PC-9 (cell line): ENCODE measurements around the gene DDX49. TPM values are rescaled to one million over a fixed set of nuclear protein-coding genes. Genes with fewer than 3 reads are reported as not detected.

Experiments
- BruUV-seq: library from RNA; stranded (reverse); fragments of 400-500 nt; replicated peaks from 2 replicates; lab custom pipeline; 2021; lab: Mats Ljungman, UMichigan
- CTCF ChIA-PET: fragments of 300-600 bp; sonication (Branson Sonifier 250); formaldehyde crosslinking; loops from one replicate; lab custom pipeline; 2022; ENCODE audit warnings: antibody characterized with exemption; lab: Charles Lee
- POLR2A ChIA-PET: fragments of 300-600 bp; sonication (Branson Sonifier 250); formaldehyde crosslinking; loops from one replicate; lab custom pipeline; 2022; ENCODE audit warnings: antibody characterized with exemption; ENCODE audit not compliant: unreplicated experiment; lab: Charles Lee
- DNase-seq, 2 experiments: peaks; one replicate each; pipeline versions ENCODE4 v3.0.0 to v3.0.0-alpha.2; 2015 to 2022; ENCODE audit warnings: mixed read lengths in 1 of 2
- H2AFZ ChIP-seq: fragments of 200-600 bp; sonication (generic); 2 replicates; pipeline ENCODE4 v1.8.1; 2017; ENCODE audit warnings: antibody characterized with exemption
- H3F3A ChIP-seq: fragments of 200-600 bp; sonication (generic); 2 replicates; pipeline ENCODE4 v1.8.1; 2017; ENCODE audit warnings: antibody characterized with exemption, mild to moderate bottlenecking, low read depth; ENCODE audit not compliant: insufficient read depth
- H3K27ac ChIP-seq: fragments of 200-600 bp; sonication (generic); 2 replicates; pipeline ENCODE4 v1.6.1; 2016; ENCODE audit warnings: mixed run types
- H3K27me3 ChIP-seq: fragments of 200-600 bp; sonication (generic); 2 replicates; pipeline ENCODE4 v1.6.1; 2016; ENCODE audit warnings: low read depth, mixed run types; ENCODE audit not compliant: insufficient read depth
- H3K36me3 ChIP-seq: fragments of 200-600 bp; sonication (generic); 2 replicates; pipeline ENCODE4 v1.6.1; 2016; ENCODE audit warnings: low read depth, mixed run types
- H3K4me1 ChIP-seq: fragments of 200-600 bp; sonication (generic); replicated peaks from 2 replicates; pipeline ENCODE4 v1.6.1; 2016; ENCODE audit warnings: mixed run types; ENCODE audit not compliant: insufficient read depth
- H3K4me2 ChIP-seq: fragments of 200-600 bp; sonication (generic); 2 replicates; pipeline ENCODE4 v1.6.1; 2017; ENCODE audit warnings: mixed run types
- H3K4me3 ChIP-seq: fragments of 200-600 bp; sonication (generic); 2 replicates; pipeline ENCODE4 v1.6.1; 2016; ENCODE audit warnings: mixed run types
- H3K79me2 ChIP-seq: fragments of 200-600 bp; sonication (generic); 2 replicates; pipeline ENCODE4 v1.6.1; 2017; ENCODE audit warnings: low read depth, mixed run types
- H3K9me2 ChIP-seq: fragments of 200-600 bp; sonication (generic); 2 replicates; pipeline ENCODE4 v1.8.1; 2017; ENCODE audit warnings: mild to moderate bottlenecking; ENCODE audit not compliant: insufficient read depth
- H3K9me3 ChIP-seq: fragments of 200-600 bp; sonication (generic); 2 replicates; pipeline ENCODE4 v1.8.1; 2016; ENCODE audit warnings: low read depth; ENCODE audit not compliant: insufficient read depth
- H4K20me1 ChIP-seq: fragments of 200-600 bp; sonication (generic); 2 replicates; pipeline ENCODE4 v1.8.1; 2017; ENCODE audit not compliant: insufficient read depth
- EZH2 ChIP-seq: fragments of 200-600 bp; sonication (generic); IDR thresholded peaks from 2 replicates; pipeline ENCODE4 v1.8.0; 2017; ENCODE audit warnings: antibody characterized with exemption, low read depth
- intact Hi-C: fragments of 100-400 bp; cut with micrococcal nuclease; formaldehyde crosslinking; loops from one replicate; pipeline ENCODE4 v1.10.0; 2022; ENCODE audit not compliant: unreplicated experiment
- total RNA-seq: library from RNA; stranded (reverse); gene quantifications from 2 replicates; pipeline ENCODE4 v1.2.3, GENCODE V29; 2021
- TF ChIP-seq, protein P1 (sequence below): fragments of 200-600 bp; sonication (generic); conservative IDR thresholded peaks from 2 replicates; pipeline ENCODE4 v1.6.1; 2017; ENCODE audit warnings: mixed run types, antibody characterized with exemption, mild to moderate bottlenecking, moderate library complexity

DDX49 gene
- total RNA-seq, 1 experiment from 2014 or later, result 41.2 TPM

DNA sequence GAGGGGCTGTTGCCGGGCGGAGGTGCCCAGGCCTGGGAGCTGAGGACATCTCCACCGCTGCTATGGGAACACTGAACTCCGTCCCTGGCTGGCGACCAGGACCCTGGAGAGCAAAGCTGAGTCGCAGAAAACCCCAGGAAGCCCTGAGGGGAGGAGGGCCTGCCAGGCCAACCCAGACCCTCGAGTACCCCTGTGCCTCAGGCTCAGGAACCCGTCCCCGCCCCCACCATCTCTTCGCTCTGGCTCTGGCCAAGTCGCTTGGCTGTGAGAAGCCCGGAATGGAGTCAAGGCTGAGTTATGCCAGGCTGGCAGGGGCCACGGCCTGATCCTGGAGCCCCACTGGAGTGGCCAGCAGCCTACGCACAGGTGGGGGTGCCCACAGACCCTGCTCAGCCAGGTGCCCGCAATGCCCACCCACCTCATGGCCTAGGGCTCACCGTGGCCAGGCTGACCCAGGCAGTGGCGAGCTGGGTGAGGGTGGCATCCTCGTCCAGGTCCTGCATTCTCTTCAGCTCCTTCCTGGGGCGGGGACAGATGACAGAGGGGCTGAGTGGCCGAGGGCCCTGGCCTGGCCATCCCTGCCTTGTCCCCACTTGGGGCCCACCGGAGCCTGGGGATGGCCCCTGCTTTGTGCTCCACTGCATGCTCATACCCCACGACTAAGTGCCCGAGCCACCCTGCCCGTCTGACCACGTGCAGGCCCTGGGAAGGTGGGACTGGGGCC, 15.0 kb upstream of the DDX49 start:
- Histone ChIP-seq H3K9me3 (no peaks in the 10 kb centered on the region), H3K27ac (no peak overlapping the region), H3K9me2 (no peaks in the 10 kb centered on the region), H4K20me1 (peaks cover 30% of the 10 kb centered on the region), H2AFZ (no peak overlapping the region), H3K4me2 (no peak overlapping the region), H3K4me1 (no peaks in the 10 kb centered on the region), H3K27me3 (no peaks in the 10 kb centered on the region), H3K79me2 (no peaks in the 10 kb centered on the region), H3F3A (peaks cover 14% of the 10 kb centered on the region; the same call in 1 of the 2 replicates), H3K4me3 (no peak overlapping the region), H3K36me3 (peaks cover 23% of the 10 kb centered on the region)
- no TSS peak for BruUV-seq
- TF ChIP-seq, protein P1, sequence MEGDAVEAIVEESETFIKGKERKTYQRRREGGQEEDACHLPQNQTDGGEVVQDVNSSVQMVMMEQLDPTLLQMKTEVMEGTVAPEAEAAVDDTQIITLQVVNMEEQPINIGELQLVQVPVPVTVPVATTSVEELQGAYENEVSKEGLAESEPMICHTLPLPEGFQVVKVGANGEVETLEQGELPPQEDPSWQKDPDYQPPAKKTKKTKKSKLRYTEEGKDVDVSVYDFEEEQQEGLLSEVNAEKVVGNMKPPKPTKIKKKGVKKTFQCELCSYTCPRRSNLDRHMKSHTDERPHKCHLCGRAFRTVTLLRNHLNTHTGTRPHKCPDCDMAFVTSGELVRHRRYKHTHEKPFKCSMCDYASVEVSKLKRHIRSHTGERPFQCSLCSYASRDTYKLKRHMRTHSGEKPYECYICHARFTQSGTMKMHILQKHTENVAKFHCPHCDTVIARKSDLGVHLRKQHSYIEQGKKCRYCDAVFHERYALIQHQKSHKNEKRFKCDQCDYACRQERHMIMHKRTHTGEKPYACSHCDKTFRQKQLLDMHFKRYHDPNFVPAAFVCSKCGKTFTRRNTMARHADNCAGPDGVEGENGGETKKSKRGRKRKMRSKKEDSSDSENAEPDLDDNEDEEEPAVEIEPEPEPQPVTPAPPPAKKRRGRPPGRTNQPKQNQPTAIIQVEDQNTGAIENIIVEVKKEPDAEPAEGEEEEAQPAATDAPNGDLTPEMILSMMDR, result no peak
- TF ChIP-seq EZH2, result no peak
- CTCF ChIA-PET, result no interaction called here
- intact Hi-C loops, result no loop called here
- no peak for DNase-seq
- POLR2A ChIA-PET, result no interaction called here

- Histone ChIP-seq H3K4me1 (no peaks in the 10 kb centered on the region), H3K27me3 (no peaks in the 10 kb centered on the region), H3F3A (peaks cover 14% of the 10 kb centered on the region; the same call in 1 of the 2 replicates), H3K9me3 (no peaks in the 10 kb centered on the region), H3K4me2 (no peak overlapping the region), H3K36me3 (peaks cover 21% of the 10 kb centered on the region; the same call in 1 of the 2 replicates), H3K9me2 (no peaks in the 10 kb centered on the region), H2AFZ (no peak overlapping the region), H3K79me2 (no peaks in the 10 kb centered on the region), H3K4me3 (no peak overlapping the region), H4K20me1 (peaks cover 32% of the 10 kb centered on the region), H3K27ac (no peak overlapping the region)
- intact Hi-C loops, result no loop called here
- DNase-seq, result no peak
- CTCF ChIA-PET, result no interaction called here
- POLR2A ChIA-PET, result no interaction called here
- TF ChIP-seq EZH2, result no peak
- TF ChIP-seq, protein P1, result no peak
- no TSS peak for BruUV-seq
Measured at GRCh38 chr19:18905058-18905456, 14.5 kb upstream of the DDX49 start.

DNA sequence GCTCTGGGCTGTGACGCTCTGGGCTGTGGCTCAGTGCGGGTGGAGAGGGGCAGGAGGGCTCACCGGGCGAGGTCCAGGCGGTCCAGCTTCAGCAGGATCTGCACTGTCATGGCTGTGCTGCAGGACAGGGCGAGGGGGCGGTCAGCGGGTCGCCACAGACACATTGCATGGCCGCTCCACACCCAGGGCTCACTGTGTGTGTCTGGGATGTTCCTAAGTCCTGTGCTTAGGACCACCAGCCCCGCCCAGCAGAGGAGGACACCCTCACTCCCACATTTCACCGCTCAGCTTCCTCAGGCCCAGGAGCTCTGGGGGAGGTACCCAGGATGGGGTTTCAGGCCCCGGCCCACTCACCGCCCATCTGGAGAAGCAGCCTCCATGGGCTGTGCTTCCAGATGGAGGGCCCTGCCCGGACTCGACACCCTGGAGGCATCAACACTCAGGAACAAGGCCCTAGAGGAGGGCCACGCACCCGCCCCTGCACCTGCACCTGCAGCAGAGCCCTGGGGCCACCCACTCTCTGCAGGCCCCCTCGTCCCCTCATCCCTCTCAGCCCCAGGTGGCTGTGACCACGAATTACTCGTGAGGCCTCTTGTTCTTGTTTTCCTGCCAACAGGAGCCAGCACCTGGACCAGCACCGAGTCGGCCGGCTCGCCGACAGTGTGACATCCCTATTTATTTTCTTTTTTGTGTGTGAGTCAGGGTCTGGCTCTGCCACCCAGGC, 13.8 kb upstream of the DDX49 start:
- Histone ChIP-seq H3K4me1 (no peaks in the 10 kb centered on the region), H3K27me3 (no peaks in the 10 kb centered on the region), H4K20me1 (peaks cover 38% of the 10 kb centered on the region), H3F3A (peaks cover 11% of the 10 kb centered on the region; the same call in 1 of the 2 replicates), H3K9me3 (no peaks in the 10 kb centered on the region), H3K36me3 (peaks cover 21% of the 10 kb centered on the region; the same call in 1 of the 2 replicates), H3K79me2 (no peaks in the 10 kb centered on the region), H3K4me3 (no peak overlapping the region), H2AFZ (no peak overlapping the region), H3K4me2 (no peak overlapping the region), H3K9me2 (no peaks in the 10 kb centered on the region), H3K27ac (no peak overlapping the region)
- ChIA-PET POLR2A (no interaction called here), CTCF (no interaction called here)
- intact Hi-C loops, result no loop called here
- BruUV-seq, result no TSS peak
- TF ChIP-seq EZH2, result no peak
- TF ChIP-seq, protein P1, result no peak
- no peak for DNase-seq
